GM18499 (cell line): ENCODE results near the gene SYTL5.

Experiments
- ATAC-seq: cut with Tn5 transposase; IDR thresholded peaks from one replicate; pipeline ENCODE4 v1.9.1; 2021; ENCODE audit warnings: moderate number of reproducible peaks; ENCODE audit not compliant: insufficient read depth, unreplicated experiment

SYTL5 gene

GRCh38 chrX:38018766-38019425, 12.5 kb downstream of the SYTL5 start:
- no peak for ATAC-seq

GRCh38 chrX:38028300-38028699, 21.9 kb downstream of the SYTL5 start:
- no peak for ATAC-seq

DNA sequence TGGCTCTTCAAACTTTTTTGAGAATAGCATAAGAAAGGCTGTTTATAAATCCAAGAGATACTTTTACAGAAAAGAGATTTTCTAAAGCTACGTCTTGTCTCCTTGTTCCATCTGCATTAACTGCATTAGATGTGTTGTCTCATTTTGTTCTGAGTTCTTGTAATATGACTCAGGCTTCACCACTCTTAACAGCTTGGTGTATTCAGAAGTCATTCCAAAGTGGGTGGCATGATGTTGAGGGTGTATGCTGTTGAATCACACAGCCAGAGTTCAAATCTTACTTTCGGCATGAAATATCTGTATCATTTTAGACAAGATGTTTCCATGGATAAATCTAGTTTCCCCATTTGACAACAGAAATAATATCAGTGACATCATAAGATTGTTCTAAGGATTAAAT, 30.1 kb downstream of the SYTL5 start:
- no peak for ATAC-seq

GRCh38 chrX:38038501-38038900, 32.1 kb downstream of the SYTL5 start:
- ATAC-seq = no peak

- ATAC-seq = no peak
Observed at GRCh38 chrX:38041237-38041636, 34.9 kb downstream of the SYTL5 start.

DNA sequence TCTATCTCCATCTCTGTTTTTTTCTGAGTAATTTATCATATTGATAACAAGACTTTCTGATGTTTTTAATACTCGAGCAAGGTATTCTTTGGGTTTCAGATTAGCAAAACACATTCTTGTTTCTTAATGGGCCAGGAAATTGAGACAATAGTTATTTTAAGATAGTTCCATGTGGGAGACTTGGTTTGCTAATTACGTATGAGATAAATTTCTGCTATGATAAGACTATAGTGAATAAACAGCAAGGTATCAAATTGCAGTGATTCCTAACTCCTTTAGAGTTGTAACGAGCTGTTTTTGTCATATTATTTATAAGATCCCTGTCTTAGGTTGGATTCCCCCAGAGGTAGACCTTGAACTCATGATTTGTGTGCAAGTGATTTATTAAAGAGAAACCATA, 38.3 kb downstream of the SYTL5 start:
- no peak for ATAC-seq

DNA sequence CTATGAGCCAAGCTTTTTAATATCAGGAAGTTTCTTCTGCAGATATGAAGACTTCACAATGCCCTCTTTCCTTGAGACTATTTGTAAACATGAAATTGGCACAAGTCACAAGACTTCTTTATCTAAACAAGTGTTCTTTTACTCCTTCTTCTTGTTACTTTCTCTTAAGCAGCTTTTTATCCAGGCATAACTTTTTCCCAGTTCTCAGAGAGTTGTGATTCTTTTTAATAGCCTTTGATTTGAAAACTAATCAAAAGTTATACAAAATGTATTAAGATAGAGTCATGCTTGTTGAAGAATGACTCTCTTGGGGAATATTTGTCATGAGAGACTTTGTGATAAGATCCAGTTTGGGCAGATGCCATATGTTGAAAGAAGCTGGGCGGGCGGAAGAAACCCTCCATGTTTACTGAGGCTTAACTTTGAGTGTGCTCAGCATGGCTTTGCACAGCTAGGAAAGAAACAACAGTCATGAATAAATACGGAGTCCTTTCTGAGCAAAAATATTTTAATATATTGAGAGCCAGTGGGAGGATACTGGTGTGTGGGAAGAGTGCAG, 39.3 kb downstream of the SYTL5 start:
- no peak for ATAC-seq

DNA sequence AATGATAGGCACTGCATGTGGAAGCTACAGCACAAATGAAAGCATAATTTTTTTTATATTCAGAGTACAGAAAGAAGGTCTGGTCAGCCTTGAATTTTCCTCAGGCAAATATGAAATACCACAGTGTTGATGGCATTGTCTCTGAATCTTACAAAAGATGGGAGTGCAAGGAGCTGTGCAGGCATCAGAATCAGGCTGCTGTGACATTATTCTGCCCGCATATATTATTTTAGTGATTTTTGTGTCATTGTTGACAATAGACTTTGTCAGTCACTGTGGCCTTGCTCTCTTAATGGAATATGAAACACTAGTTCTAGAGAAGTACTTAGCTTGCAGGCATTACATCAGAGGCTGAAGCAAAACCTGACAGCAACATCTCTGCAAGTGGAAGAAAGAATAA, 42.5 kb downstream of the SYTL5 start:
- no peak for ATAC-seq

GRCh38 chrX:38050806-38051205, 44.5 kb downstream of the SYTL5 start:
- ATAC-seq = no peak

GRCh38 chrX:38052096-38052495, 45.7 kb downstream of the SYTL5 start:
- ATAC-seq = no peak

- no peak for ATAC-seq
Observed at GRCh38 chrX:38055170-38055847, 49.0 kb downstream of the SYTL5 start.

GRCh38 chrX:38060331-38060878, 54.1 kb downstream of the SYTL5 start:
- ATAC-seq = no peak

DNA sequence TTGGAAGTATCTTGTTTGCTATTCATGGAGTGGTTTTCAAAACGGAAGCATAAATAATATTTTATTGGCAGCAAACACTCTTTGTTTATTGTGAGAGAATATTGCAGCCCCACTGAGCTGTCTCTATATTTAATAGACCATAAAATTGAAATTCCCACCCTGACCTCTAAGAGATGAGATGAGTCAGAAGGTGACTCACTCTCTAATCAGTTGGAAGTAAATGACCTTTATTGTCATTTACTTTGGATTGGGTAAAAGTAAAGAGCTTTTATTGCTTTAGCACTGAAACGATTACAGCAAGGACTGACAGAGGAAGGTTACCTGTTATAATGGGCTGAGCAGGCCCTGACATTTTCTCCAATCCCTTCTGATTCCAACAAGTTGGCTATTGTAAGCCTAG, 55.0 kb downstream of the SYTL5 start:
- no peak for ATAC-seq

- ATAC-seq = no peak
Observed at GRCh38 chrX:38066934-38067333, 60.6 kb downstream of the SYTL5 start.

GRCh38 chrX:38069273-38069672, 62.9 kb downstream of the SYTL5 start:
- no peak for ATAC-seq

DNA sequence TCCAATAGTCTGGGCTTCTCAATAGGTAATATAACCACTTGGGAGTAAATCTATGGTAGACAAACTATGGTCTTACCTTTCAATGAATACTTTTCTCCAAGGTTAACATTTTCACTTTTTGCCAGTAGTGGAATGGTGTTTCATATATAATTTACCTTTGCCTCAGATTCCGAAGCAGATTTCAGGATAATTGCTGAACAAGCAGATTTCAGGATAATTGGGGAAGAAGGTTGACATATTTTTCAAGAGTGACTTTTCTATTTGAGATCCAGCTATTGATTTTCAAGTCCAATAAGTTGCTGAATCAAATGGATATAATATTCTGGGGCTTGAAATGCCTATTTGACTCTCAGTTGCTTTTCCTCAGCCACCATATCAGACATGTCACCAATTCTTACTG, 63.6 kb downstream of the SYTL5 start:
- no peak for ATAC-seq

GRCh38 chrX:38079463-38079862, 73.1 kb downstream of the SYTL5 start:
- no peak for ATAC-seq

- ATAC-seq = no peak
Observed at GRCh38 chrX:38080808-38081207, 74.5 kb downstream of the SYTL5 start.

- no peak for ATAC-seq
Observed at GRCh38 chrX:38081909-38082308, 75.6 kb downstream of the SYTL5 start.

DNA sequence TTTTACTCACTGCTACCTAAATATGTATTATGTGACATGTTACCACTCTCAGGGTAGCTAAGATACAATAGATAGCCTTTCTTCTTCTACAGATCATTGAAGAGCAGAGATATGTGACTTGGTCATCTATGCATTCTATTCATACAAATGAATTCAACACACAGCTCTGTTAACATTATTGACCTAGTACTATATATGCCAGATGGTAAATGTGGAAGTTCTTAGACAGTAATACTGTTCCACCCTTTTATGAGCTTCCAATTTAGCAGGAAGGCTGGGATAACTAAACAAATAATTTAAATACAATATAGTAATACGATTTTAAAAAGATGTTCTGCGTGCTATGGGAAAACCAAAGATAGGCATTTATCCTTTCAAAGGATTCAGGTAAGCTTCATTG, 76.0 kb downstream of the SYTL5 start:
- ATAC-seq = no peak

GRCh38 chrX:38085813-38086212, 79.5 kb downstream of the SYTL5 start:
- no peak for ATAC-seq
